Spleen (tissue), 11 donors: Measurements from ENCODE around the gene RAB3GAP1. TPM values are rescaled to one million over a fixed set of nuclear protein-coding genes. Genes with fewer than 3 reads are reported as not detected.

Experiments used
- DNase-seq: peaks from one replicate; pipeline ENCODE4 v3.0.0-alpha.2; 2020
- H3K27ac ChIP-seq, 8 donors: fragments of 200-600 bp; sonication (generic) in 7 of 8; 1 replicate in 4 of 8; 2 replicates in 4 of 8; pipeline versions ENCODE4 v1.5.0 to v1.8.0; 2016 to 2021; ENCODE audit warnings: inconsistent platforms in 4 of 8, mild to moderate bottlenecking in 4 of 8, moderate library complexity in 1 of 8
- H3K27me3 ChIP-seq, 7 donors: fragments of 200-600 bp; sonication (generic) in 6 of 7; replicated peaks in 1 of 7; 1 replicate in 4 of 7; 2 replicates in 3 of 7; pipeline versions ENCODE4 v1.5.0 to v1.8.0; 2016 to 2021; ENCODE audit warnings: inconsistent platforms in 3 of 7, mild to moderate bottlenecking in 1 of 7
- H3K36me3 ChIP-seq, 6 donors: fragments of 200-600 bp; sonication (generic) in 5 of 6; 1 replicate in 4 of 6; 2 replicates in 2 of 6; pipeline versions ENCODE4 v1.5.0 to v1.8.0; 2016 to 2021; ENCODE audit warnings: inconsistent platforms in 2 of 6
- H3K4me1 ChIP-seq, 6 donors: fragments of 200-600 bp; sonication (generic) in 5 of 6; 1 replicate in 3 of 6; 2 replicates in 3 of 6; pipeline versions ENCODE4 v1.5.0 to v1.8.0; 2016 to 2021; ENCODE audit warnings: inconsistent platforms in 3 of 6
- H3K4me3 ChIP-seq, 8 donors: fragments of 200-600 bp; sonication (generic) in 7 of 8; 1 replicate in 4 of 8; 2 replicates in 4 of 8; pipeline versions ENCODE4 v1.5.0 to v1.8.0; 2016 to 2021; ENCODE audit warnings: inconsistent platforms in 4 of 8, mild to moderate bottlenecking in 4 of 8, moderate library complexity in 2 of 8
- H3K9me3 ChIP-seq, 8 donors: fragments of 200-600 bp; sonication (generic) in 7 of 8; 1 replicate in 4 of 8; 2 replicates in 4 of 8; pipeline versions ENCODE4 v1.5.0 to v1.8.0; 2016 to 2021; ENCODE audit warnings: inconsistent platforms in 4 of 8
- POLR2A ChIP-seq, 3 donors: fragments of 450-650 bp; IDR thresholded peaks; one replicate each; pipeline ENCODE4 v1.5.1; 2017; ENCODE audit warnings: antibody characterized with exemption in 3 of 3, mild to moderate bottlenecking in 1 of 3
- POLR2AphosphoS5 ChIP-seq, 3 donors: sonication (generic); formaldehyde crosslinking; IDR thresholded peaks; one replicate each; pipeline ENCODE4 v1.5.1; 2017; ENCODE audit warnings: antibody characterized with exemption in 3 of 3
- WGBS, 5 donors: extraction: QIAGEN DNeasy Blood & Tissue Kit in 3 of 5; methylation state at CpG; one replicate each; pipeline versions ENCODE4 v1.1.5 to v1.1.7; 2013 to 2018; 5-methylcytosine and 5-hydroxymethylcytosine counted together
- intact Hi-C: fragments of 100-400 bp; cut with DNase I; formaldehyde crosslinking; loops from one replicate; pipeline ENCODE4 v1.15.0; 2023; ENCODE audit warnings: low total_unique reads
- polyA plus RNA-seq, 3 donors: library from polyadenylated mRNA; stranded (reverse); fragments of 200-250 nt; gene quantifications; one replicate each; pipeline ENCODE4 v1.2.1, GENCODE V29; 2013
- small RNA-seq, 4 donors: library from RNA; depleted of rRNA; stranded (forward); fragments of <200 nt; gene quantifications; one replicate each; pipeline ENCODE3, GENCODE V24; 2016
- total RNA-seq, 7 donors: library from RNA; depleted of rRNA in 3 of 7; stranded (reverse); fragments of >200 nt in 3 of 7; fragmentation: NEBNext Ultra II Directional in 4 of 7; extraction: Animal tissue kit (Norgen Biotek cat#: 25700) in 4 of 7; gene quantifications; one replicate each; pipeline versions ENCODE4 v1.1.0 to v1.2.1, GENCODE V29; 2016 to 2021
- TF ChIP-seq, protein P1 (sequence below), 11 experiments: fragments of 200-600 bp in 7 of 11; fragments of 450-650 bp in 4 of 11; sonication (generic) in 4 of 11; IDR thresholded peaks in 8 of 11; conservative IDR thresholded peaks in 3 of 11; 1 replicate in 7 of 11; 2 replicates in 4 of 11; pipeline versions ENCODE4 v1.4.0 to v1.8.0; 2016 to 2021; ENCODE audit warnings: antibody characterized with exemption in 11 of 11, inconsistent platforms in 4 of 11, mild to moderate bottlenecking in 1 of 11
- donor health status: healthy with polysubstance abuse.
- donor health status: DM: no; HTN: no; CAD: no; lungs with moderate emphysema.
- donor health status: DM: no; HTN: no; CAD: no.
- donor health status: Bipolar disorder and iron deficiency.
- donor health status: healthy.
- donor health status: DM: no; HTN: no; CAD: no.
- donor health status: DM: yes; HTN: yes; CAD: no.

RAB3GAP1 gene
- total and polyA plus RNA-seq, 10 donors: 11.2 to 49.5 (median 38.9) TPM

GRCh38 chr2:135203944-135204343 lies 151.9 kb downstream of the RAB3GAP1 start:
- H3K9me3 ChIP-seq: no peaks in the 10 kb centered on the region
- DNase-seq: no peak
- no peaks in the 10 kb centered on the region for H3K4me1 ChIP-seq
- TF ChIP-seq, protein P1, sequence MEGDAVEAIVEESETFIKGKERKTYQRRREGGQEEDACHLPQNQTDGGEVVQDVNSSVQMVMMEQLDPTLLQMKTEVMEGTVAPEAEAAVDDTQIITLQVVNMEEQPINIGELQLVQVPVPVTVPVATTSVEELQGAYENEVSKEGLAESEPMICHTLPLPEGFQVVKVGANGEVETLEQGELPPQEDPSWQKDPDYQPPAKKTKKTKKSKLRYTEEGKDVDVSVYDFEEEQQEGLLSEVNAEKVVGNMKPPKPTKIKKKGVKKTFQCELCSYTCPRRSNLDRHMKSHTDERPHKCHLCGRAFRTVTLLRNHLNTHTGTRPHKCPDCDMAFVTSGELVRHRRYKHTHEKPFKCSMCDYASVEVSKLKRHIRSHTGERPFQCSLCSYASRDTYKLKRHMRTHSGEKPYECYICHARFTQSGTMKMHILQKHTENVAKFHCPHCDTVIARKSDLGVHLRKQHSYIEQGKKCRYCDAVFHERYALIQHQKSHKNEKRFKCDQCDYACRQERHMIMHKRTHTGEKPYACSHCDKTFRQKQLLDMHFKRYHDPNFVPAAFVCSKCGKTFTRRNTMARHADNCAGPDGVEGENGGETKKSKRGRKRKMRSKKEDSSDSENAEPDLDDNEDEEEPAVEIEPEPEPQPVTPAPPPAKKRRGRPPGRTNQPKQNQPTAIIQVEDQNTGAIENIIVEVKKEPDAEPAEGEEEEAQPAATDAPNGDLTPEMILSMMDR (IDR thresholded peaks at IDR 0.05 in 8 of 11, conservative IDR thresholded peaks at IDR 0.05 in 3 of 11): no peak
- no peak for TF ChIP-seq POLR2A (IDR thresholded peaks at IDR 0.05)
- TF ChIP-seq POLR2AphosphoS5 (IDR thresholded peaks at IDR 0.05): no peak
- no peaks in the 10 kb centered on the region for H3K27me3 ChIP-seq
- 94 to 98% (median 95%) methylated on average over 3 of the region's 3 CpGs for WGBS, 5 donors
- H3K4me3 ChIP-seq: no peak overlapping the region
- peaks cover 0 to 10% (median 1%) of the 10 kb centered on the region in 6 donors for H3K36me3 ChIP-seq
- intact Hi-C loops: no loop called here
- no peak overlapping the region for H3K27ac ChIP-seq

DNA sequence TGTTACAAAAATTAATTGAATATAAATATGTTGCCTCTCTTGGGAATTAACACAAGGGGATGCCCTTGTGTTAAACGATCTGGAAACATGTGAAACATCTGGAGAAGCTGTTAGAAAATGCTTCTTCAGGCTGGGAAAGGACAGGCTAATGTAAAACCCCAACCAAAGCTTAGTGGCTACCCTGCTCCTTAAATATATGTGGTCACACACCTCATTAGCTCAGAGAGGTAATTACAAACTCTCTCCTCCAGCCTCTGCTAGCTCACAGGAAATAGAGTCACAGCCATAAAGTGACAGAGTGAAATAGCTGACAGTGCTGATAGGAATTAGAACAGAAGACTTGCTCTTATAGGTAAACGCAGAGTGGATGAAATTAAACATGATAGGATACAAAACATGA lies 155.9 kb downstream of the RAB3GAP1 start:
- no peak for TF ChIP-seq POLR2AphosphoS5 (IDR thresholded peaks at IDR 0.05)
- no peak overlapping the region for H3K27ac ChIP-seq
- H3K27me3 ChIP-seq: no peaks in the 10 kb centered on the region
- peaks cover 0 to 5% (median 1%) of the 10 kb centered on the region in 6 donors for H3K36me3 ChIP-seq
- H3K4me1 ChIP-seq: no peaks in the 10 kb centered on the region
- intact Hi-C loops: no loop called here
- H3K9me3 ChIP-seq: no peaks in the 10 kb centered on the region
- 53 to 77% (median 73%) methylated on average over 2 of the region's 2 CpGs for WGBS, 5 donors
- DNase-seq: no peak
- no peak overlapping the region for H3K4me3 ChIP-seq

GRCh38 chr2:135212757-135213156 lies 160.7 kb downstream of the RAB3GAP1 start:
- intact Hi-C loops: no loop called here
- 89 to 100% (median 95%) methylated on average over 2 of the region's 2 CpGs for WGBS, 5 donors
- H3K4me3 ChIP-seq: no peak overlapping the region
- no peak for DNase-seq
- no peaks in the 10 kb centered on the region for H3K4me1 ChIP-seq
- TF ChIP-seq, protein P1 (IDR thresholded peaks at IDR 0.05 in 8 of 11, conservative IDR thresholded peaks at IDR 0.05 in 3 of 11): no peak
- TF ChIP-seq POLR2AphosphoS5 (IDR thresholded peaks at IDR 0.05): no peak
- no peak for TF ChIP-seq POLR2A (IDR thresholded peaks at IDR 0.05)
- H3K36me3 ChIP-seq: peaks cover 0 to 14% (median 0%) of the 10 kb centered on the region in 6 donors
- H3K27ac ChIP-seq: no peak overlapping the region
- no peaks in the 10 kb centered on the region for H3K27me3 ChIP-seq
- H3K9me3 ChIP-seq: no peaks in the 10 kb centered on the region

- no peak overlapping the region for H3K4me3 ChIP-seq
- H3K9me3 ChIP-seq: no peaks in the 10 kb centered on the region
- no peak overlapping the region for H3K27ac ChIP-seq
- TF ChIP-seq POLR2AphosphoS5 (IDR thresholded peaks at IDR 0.05) (no peak), POLR2A (IDR thresholded peaks at IDR 0.05) (no peak)
- intact Hi-C loops: no loop called here
- peaks cover 0 to 12% (median 0%) of the 10 kb centered on the region in 6 donors for H3K36me3 ChIP-seq
- no peak for DNase-seq
- no peaks in the 10 kb centered on the region for H3K27me3 ChIP-seq
- WGBS, 5 donors: 95 to 99% (median 97%) methylated on average over 2 of the region's 2 CpGs
- no peaks in the 10 kb centered on the region for H3K4me1 ChIP-seq
These were observed 166.3 kb downstream of the RAB3GAP1 start for GRCh38 chr2:135218426-135218825.

DNA sequence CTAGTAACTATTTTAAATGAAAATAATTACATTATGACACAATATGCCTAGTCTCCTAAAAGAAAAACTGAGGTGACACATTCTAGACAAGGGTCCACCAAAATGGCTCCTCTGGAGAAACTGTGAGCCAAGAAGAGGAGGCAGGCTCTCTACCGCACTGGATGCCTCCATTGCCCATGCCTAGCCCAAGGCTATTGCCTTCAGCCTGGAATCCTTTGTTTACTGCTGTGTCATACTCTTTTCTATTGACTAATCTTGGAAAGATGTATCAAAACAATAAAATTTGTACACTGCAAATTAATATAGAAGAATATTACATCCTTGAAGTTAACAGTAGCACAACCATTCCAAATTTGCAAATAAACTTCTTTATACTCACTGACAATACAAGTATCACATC lies 167.1 kb downstream of the RAB3GAP1 start:
- no peak for DNase-seq
- no peak overlapping the region for H3K27ac ChIP-seq
- H3K36me3 ChIP-seq: peaks cover 0 to 12% (median 0%) of the 10 kb centered on the region in 6 donors
- no peak overlapping the region for H3K4me3 ChIP-seq
- WGBS, 5 donors: 89 to 97% (median 97%) methylated on average over 1 of the region's 1 CpG
- intact Hi-C loops: no loop called here
- TF ChIP-seq, protein P1 (IDR thresholded peaks at IDR 0.05 in 8 of 11, conservative IDR thresholded peaks at IDR 0.05 in 3 of 11): no peak
- TF ChIP-seq POLR2AphosphoS5 (IDR thresholded peaks at IDR 0.05) (no peak), POLR2A (IDR thresholded peaks at IDR 0.05) (no peak)
- no peaks in the 10 kb centered on the region for H3K27me3 ChIP-seq
- H3K4me1 ChIP-seq: no peaks in the 10 kb centered on the region
- no peaks in the 10 kb centered on the region for H3K9me3 ChIP-seq

Small RNA genes lying within 50 kb of the gene (small RNA-seq; reads per million reads assigned to genes)
- 0.69 to 4.1 (median 3.0) reads per million in 4 donors for gene SNORA40B

Other genes starting within 250 kb of the RAB3GAP1 start
- gene ACMSD, start 213.7 kb upstream of the RAB3GAP1 start, total RNA-seq: not detected
- gene ACMSD, start 213.7 kb upstream of the RAB3GAP1 start, polyA plus RNA-seq: not detected
- 10 to 100 TPM; 39.2 to 56.5 (median 52.5) TPM for gene CCNT2, start 133.5 kb upstream of the RAB3GAP1 start, total RNA-seq
- gene CCNT2, start 133.5 kb upstream of the RAB3GAP1 start, polyA plus RNA-seq: 10 to 100 TPM; 10.1 to 13.5 (median 11.7) TPM
- not detected for gene MAP3K19, start 4.8 kb upstream of the RAB3GAP1 start, total RNA-seq
- not detected for gene MAP3K19, start 4.8 kb upstream of the RAB3GAP1 start, polyA plus RNA-seq